Neutrophil (primary cell): ENCODE results near the gene MLF1.

ENCODE experiments used
- H3K27ac ChIP-seq: fragments of 200-600 bp; sonication (generic); 2 replicates; pipeline ENCODE4 v1.5.1; 2016; ENCODE audit warnings: mild to moderate bottlenecking, moderate library complexity
- H3K27me3 ChIP-seq: fragments of 200-600 bp; sonication (generic); 2 replicates; pipeline ENCODE4 v1.6.0; 2016; ENCODE audit warnings: mild to moderate bottlenecking
- H3K36me3 ChIP-seq: fragments of 200-600 bp; sonication (generic); 2 replicates; pipeline ENCODE4 v1.5.1; 2017
- H3K4me1 ChIP-seq, 2 experiments: fragments of 200-600 bp in 1 of 2; sonication (generic) in 1 of 2; 1 replicate in 1 of 2; 2 replicates in 1 of 2; pipeline versions ENCODE4 v1.5.1 to v1.6.1; 2013 to 2016; ENCODE audit warnings: low read depth in 1 of 2, low read length in 1 of 2, mild to moderate bottlenecking in 1 of 2, moderate library complexity in 1 of 2; ENCODE audit not compliant: control insufficient read depth in 1 of 2, insufficient read depth in 1 of 2
- H3K4me3 ChIP-seq, 2 experiments: fragments of 200-600 bp in 1 of 2; sonication (generic) in 1 of 2; 1 replicate in 1 of 2; 2 replicates in 1 of 2; pipeline ENCODE4 v1.5.1; 2013 to 2016; ENCODE audit warnings: low read depth in 1 of 2, low read length in 1 of 2, mild to moderate bottlenecking in 1 of 2, moderate library complexity in 1 of 2
- H3K9me3 ChIP-seq: fragments of 200-600 bp; sonication (generic); 2 replicates; pipeline ENCODE4 v1.5.1; 2016
- CTCF ChIP-seq: fragments of 200-600 bp; sonication (generic); IDR thresholded peaks from 2 replicates; pipeline ENCODE4 v1.5.1; 2016; ENCODE audit warnings: antibody characterized with exemption

Gene MLF1

GRCh38 chr3:158574646-158575045 lies 3.7 kb downstream of the MLF1 start:
- Histone ChIP-seq H3K9me3 (no peaks in the 10 kb centered on the region), H3K27me3 (peaks cover 42% of the 10 kb centered on the region), H3K4me3 (no peak overlapping the region), H3K4me1 (peaks cover 3 to 9% of the 10 kb centered on the region in 2 experiments), H3K36me3 (no peaks in the 10 kb centered on the region), H3K27ac (no peak overlapping the region)
- TF ChIP-seq CTCF, result no peak

- Histone ChIP-seq H3K4me3 (no peak overlapping the region), H3K4me1 (no peaks in the 10 kb centered on the region), H3K9me3 (no peaks in the 10 kb centered on the region), H3K27ac (no peak overlapping the region), H3K36me3 (no peaks in the 10 kb centered on the region), H3K27me3 (no peaks in the 10 kb centered on the region)
- TF ChIP-seq CTCF, result no peak
Measured at GRCh38 chr3:158590223-158590622, 19.2 kb downstream of the MLF1 start.

DNA sequence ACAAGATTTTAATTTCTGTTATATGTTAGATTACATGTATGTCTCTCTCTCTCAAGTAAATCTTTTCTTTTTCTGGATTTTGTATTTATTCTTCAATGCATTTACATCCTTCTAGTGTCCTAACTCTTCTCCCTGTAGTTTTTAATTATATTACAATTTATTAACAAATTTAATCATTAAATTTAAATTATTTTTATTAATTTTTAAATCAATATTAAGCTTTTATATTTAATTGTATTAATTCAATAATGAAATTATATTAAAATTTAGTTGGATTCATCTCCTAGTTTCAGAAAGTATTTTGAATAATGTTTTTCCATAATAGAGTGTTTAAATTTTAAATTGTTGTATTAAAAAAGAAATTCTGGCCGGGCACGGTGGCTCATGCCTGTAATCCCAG lies 29.8 kb downstream of the MLF1 start:
- Histone ChIP-seq H3K27ac (no peak overlapping the region), H3K4me1 (no peaks in the 10 kb centered on the region), H3K27me3 (no peaks in the 10 kb centered on the region), H3K36me3 (no peaks in the 10 kb centered on the region), H3K4me3 (no peak overlapping the region), H3K9me3 (no peaks in the 10 kb centered on the region)
- TF ChIP-seq CTCF, result no peak

DNA sequence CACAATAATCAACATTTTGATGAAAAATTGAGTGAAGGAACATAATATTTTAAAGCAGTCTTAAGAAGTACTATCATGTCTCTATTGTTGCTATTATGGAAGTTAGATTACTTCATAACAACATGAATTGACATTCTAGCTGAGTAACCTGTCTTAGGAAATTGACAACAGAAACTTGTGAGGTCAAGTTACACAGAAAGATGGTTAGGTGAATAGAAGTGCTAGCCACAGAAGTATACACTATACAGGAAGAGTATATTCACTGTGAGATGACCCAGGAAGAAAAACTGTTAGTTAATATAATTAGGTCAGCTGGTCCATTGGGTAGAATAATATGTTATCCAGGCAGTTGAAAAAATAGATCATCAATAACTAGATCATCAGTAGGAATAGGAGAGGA lies 31.2 kb downstream of the MLF1 start:
- Histone ChIP-seq H3K9me3 (no peaks in the 10 kb centered on the region), H3K4me3 (no peak overlapping the region), H3K4me1 (no peaks in the 10 kb centered on the region), H3K36me3 (no peaks in the 10 kb centered on the region), H3K27ac (no peak overlapping the region), H3K27me3 (no peaks in the 10 kb centered on the region)
- TF ChIP-seq CTCF, result no peak

- Histone ChIP-seq H3K4me3 (no peak overlapping the region), H3K36me3 (no peaks in the 10 kb centered on the region), H3K4me1 (no peaks in the 10 kb centered on the region), H3K9me3 (peaks cover 19% of the 10 kb centered on the region), H3K27me3 (no peaks in the 10 kb centered on the region), H3K27ac (no peak overlapping the region)
- no peak for TF ChIP-seq CTCF
Measured at GRCh38 chr3:158617982-158618875, 47.2 kb downstream of the MLF1 start.
